Gastroesophageal sphincter (tissue), 3 donors: ENCODE results near the gene LPP.

Experiments
- CTCF ChIP-seq, 4 experiments: fragments of 200-600 bp in 2 of 4; fragments of 450-650 bp in 2 of 4; sonication (generic) in 1 of 4; IDR thresholded peaks; one replicate each; pipeline ENCODE4 v1.5.1; 2017 to 2019; ENCODE audit warnings: antibody characterized with exemption in 4 of 4, mild to moderate bottlenecking in 2 of 4, moderate library complexity in 2 of 4
- POLR2AphosphoS5 ChIP-seq: sonication (generic); formaldehyde crosslinking; IDR thresholded peaks from one replicate; pipeline ENCODE4 v1.6.1; 2017; ENCODE audit warnings: antibody characterized with exemption

GRCh38 chr3:188217726-188218125, 63.8 kb downstream of the LPP start:
- TF ChIP-seq CTCF (IDR thresholded peaks at IDR 0.05) (no peak), POLR2AphosphoS5 (peak; percentile 4)
